PFSK-1 (cell line): ENCODE results near the gene NUTF2.

Experiments
- FOXP2 ChIP-seq: optimal IDR thresholded peaks from 2 replicates; pipeline ENCODE3; 2011; ENCODE audit warnings: borderline replicate concordance, control low read depth, inconsistent platforms; ENCODE audit not compliant: insufficient read depth; ENCODE audit errors: extremely low read length, extremely low read depth
- POLR2AphosphoS5 ChIP-seq: IDR thresholded peaks from 2 replicates; pipeline ENCODE4 v1.6.1; 2012; ENCODE audit warnings: low read depth, mild to moderate bottlenecking, control low read depth, low read length, moderate library complexity
- REST ChIP-seq, 2 experiments: IDR thresholded peaks; 2 replicates each; pipeline versions ENCODE4 v1.6.1 to v1.8.0; 2011 to 2012; ENCODE audit warnings: low read depth in 2 of 2, low read length in 2 of 2, control low read depth in 1 of 2, inconsistent platforms in 1 of 2, mild to moderate bottlenecking in 1 of 2, moderate library complexity in 1 of 2; ENCODE audit not compliant: insufficient read depth in 1 of 2
- SIN3A ChIP-seq: IDR thresholded peaks from 2 replicates; pipeline ENCODE4 v1.6.1; 2012; ENCODE audit warnings: mild to moderate bottlenecking, low read length, moderate library complexity, borderline replicate concordance; ENCODE audit not compliant: insufficient read depth
- TAF1 ChIP-seq: IDR thresholded peaks from 2 replicates; pipeline ENCODE4 v1.6.1; 2012; ENCODE audit warnings: low read length, control low read depth, borderline replicate concordance; ENCODE audit not compliant: insufficient read depth

The NUTF2 gene

DNA sequence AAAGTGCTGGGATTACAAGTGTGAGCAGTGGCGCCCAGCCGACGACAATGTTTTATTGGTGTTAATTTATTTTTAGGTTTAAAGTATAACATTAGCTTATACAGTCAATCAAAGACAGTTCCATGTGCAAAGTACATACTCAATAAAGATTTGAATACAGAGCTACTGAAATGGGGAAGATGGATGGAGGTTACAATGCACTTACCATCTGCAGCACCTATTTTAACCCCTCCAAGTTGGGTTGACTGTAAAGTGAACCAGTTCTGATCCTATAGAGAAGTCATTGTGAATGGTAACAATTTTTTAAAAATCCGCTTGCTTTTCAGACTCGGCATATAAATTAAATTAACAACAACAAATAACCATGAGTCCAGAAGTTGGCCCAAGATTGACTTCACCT is 45.6 kb downstream of the NUTF2 start:
- TF ChIP-seq SIN3A, result no peak
- no peak for TF ChIP-seq REST (IDR thresholded peaks at IDR 0.05; ENCODE audit: insufficient read depth in 1 of 2, low read depth in 2 of 2, low read length in 2 of 2)
- TF ChIP-seq TAF1, result no peak
- TF ChIP-seq FOXP2, result no peak
- no peak for TF ChIP-seq POLR2AphosphoS5

DNA sequence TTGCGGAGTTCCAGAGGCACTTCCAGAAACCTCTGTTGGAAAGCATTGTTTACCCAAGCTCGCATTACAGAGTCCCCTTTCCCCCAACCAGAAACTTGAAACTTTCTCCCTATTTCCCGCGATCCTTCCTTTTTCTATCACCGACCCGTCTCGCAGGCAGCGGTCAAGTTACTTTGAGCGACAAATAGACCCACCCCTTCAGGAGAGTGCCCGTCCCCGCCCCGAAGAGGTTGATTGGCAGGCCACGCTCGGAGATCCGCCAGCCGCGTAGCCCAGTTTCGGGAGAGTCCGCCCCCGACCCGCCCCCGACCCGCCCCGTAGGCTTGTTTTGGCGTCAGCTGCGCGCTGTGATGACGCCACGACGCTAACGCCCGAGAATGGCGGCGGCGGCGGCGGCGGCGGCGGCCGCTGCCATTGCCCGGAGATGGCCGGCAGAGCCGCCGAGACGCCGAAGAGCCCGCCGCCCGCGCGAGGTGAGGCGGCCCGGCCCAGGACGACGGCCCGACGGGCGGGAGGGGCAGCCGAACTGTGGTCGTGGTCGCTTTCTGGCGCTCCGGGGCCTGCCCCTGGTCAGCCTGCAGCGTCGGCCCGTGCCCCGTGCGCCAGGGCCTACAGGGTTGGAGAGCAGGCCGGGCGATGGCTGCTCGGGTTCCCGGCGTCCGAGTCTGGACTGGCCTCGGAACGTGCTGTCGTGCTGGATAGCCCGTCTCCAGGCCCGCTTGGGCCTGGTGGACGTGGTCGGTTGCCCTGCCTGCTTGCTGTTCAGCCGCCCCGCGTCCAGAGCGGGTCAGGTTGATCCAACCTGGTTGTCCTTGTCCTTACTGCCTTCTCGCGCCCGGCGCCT is 46.4 kb downstream of the NUTF2 start, which contains the start of gene PSKH1:
TSS of gene PSKH1 (plus strand) at position 356 of the 844 bp plus-strand sequence. CDS start 15,496 bp downstream, outside the sequence.
- peak; percentile 37; the same call in 1 of the 2 replicates for TF ChIP-seq POLR2AphosphoS5
- no peak for TF ChIP-seq TAF1

- TF ChIP-seq TAF1 (no peak), SIN3A (no peak), REST (IDR thresholded peaks at IDR 0.05; ENCODE audit: insufficient read depth in 1 of 2, low read depth in 2 of 2, low read length in 2 of 2) (no peak), FOXP2 (no peak), POLR2AphosphoS5 (no peak)
These were observed 47.1 kb downstream of the NUTF2 start for GRCh38 chr16:67893743-67894399.

- no peak for TF ChIP-seq POLR2AphosphoS5
- no peak for TF ChIP-seq FOXP2
- TF ChIP-seq TAF1, result no peak
- TF ChIP-seq REST (IDR thresholded peaks at IDR 0.05; ENCODE audit: insufficient read depth in 1 of 2, low read depth in 2 of 2, low read length in 2 of 2), result no peak
- TF ChIP-seq SIN3A, result no peak
These were observed 50.5 kb downstream of the NUTF2 start for GRCh38 chr16:67897231-67897630.

- TF ChIP-seq TAF1 (no peak), REST (IDR thresholded peaks at IDR 0.05; ENCODE audit: insufficient read depth in 1 of 2, low read depth in 2 of 2, low read length in 2 of 2) (no peak), POLR2AphosphoS5 (no peak), SIN3A (no peak), FOXP2 (no peak)
These were observed 55.0 kb downstream of the NUTF2 start for GRCh38 chr16:67901734-67902133.
